Peyer's patch (tissue), 4 donors: ENCODE results near the gene ATF5.

ENCODE experiments used
- CTCF ChIP-seq, 6 experiments: fragments of 450-650 bp in 4 of 6; fragments of 200-600 bp in 2 of 6; sonication (generic) in 1 of 6; IDR thresholded peaks; one replicate each; pipeline ENCODE4 v1.5.1; 2017 to 2019; ENCODE audit warnings: antibody characterized with exemption in 6 of 6, mild to moderate bottlenecking in 3 of 6, moderate library complexity in 1 of 6
- POLR2A ChIP-seq, 2 donors: fragments of 450-650 bp; IDR thresholded peaks; one replicate each; pipeline ENCODE4 v1.5.1; 2017; ENCODE audit warnings: antibody characterized with exemption in 2 of 2, mild to moderate bottlenecking in 2 of 2, moderate library complexity in 2 of 2

GRCh38 chr19:49881672-49882394, 47.2 kb upstream of the ATF5 start:
- no peak for TF ChIP-seq CTCF (IDR thresholded peaks at IDR 0.05)
- TF ChIP-seq POLR2A (IDR thresholded peaks at IDR 0.05) = no peak
